Stimulated activated CD8-positive, alpha-beta memory T cell treated with anti-CD3 and anti-CD28 coated beads, Interleukin-15, amount 100 ng/mL, for 24 hours (primary cell): ENCODE data around the gene STK16.

ENCODE experiments used
- DNase-seq: peaks from one replicate; pipeline ENCODE4 v3.0.0-alpha.2; 2020; ENCODE audit warnings: low read depth

Gene STK16

DNA sequence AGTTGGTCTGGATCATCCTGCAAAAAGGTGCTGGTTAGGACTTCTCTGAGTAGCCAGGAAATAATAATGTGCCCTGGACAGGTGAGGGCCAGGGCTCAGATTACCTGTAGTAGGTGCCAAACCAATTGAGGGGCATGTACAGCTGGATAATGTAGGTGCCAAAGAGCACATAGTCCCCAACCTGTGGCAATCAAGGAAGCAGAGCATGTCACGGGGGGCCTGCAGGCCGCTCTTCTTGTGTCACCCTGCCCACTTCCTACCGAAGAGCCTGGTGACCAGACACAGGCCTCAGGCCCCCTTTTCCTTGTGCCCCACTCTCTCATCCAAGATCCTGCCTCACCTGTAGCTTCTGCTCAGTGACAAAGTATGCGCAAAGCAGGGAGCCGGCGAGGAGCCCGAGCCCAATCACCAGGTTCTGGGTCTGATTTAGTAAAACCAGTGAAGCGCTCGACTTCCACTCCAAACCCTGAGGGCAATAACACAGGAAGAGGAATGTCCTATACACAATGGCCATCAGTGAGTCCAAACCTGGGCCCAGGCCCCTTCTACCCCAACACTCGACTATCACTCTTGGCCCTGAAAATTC is 31.7 kb upstream of the STK16 start:
- DNase-seq = no peak

GRCh38 chr2:219214141-219214540 is 31.1 kb upstream of the STK16 start:
- DNase-seq = no peak

GRCh38 chr2:219214786-219215185 is 30.5 kb upstream of the STK16 start:
- no peak for DNase-seq

DNA sequence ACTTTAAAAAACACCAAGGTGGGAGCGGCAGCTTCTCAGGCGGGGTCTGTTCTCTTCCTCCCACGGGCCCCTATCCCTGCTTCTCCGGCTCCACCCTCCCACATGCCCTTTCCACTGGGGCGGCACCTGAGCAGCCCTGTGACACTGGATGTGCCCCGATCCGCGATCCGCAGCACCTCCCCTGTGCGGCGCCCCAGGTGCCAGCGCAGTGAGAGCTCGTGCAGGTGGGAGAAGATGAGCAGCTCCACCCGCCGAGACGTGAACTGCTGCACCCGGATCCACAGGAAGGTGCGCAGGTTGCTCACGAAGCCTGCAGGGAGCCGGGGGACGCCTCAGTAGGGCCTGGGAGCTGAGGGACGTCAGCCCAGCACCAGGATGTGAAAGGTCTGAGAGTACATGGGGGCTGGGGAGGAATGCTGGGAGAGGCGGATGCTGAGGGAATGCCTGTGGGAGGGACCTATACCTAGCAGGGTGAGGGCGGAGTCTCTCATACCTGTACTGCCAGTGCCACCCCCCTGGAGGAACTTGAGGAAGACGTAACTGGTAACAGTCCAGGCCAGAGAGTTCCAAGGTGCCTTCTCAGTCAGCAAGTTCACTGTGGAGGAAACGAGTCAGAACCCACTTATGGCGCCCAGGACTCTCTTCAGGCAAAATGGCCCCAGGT is 29.3 kb upstream of the STK16 start:
- DNase-seq = no peak

DNA sequence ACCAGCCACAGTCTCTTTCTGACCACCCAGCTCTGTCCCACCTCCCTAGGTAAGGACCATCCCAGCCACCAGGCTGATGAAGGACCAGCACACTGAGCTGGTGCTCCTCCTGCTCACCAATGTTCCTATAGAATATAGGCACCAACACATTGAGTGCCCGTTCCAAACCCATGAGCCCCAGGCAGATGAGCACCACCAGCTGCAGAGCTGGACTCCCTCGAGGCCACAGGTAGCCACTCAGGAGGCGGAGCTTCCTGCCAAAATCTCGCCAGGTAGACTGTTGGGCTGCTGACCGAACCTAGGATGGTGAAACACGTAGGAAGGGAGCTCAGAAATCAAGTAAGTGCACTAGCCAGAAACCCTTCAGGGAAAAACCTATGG is 28.8 kb upstream of the STK16 start:
- DNase-seq = no peak

DNA sequence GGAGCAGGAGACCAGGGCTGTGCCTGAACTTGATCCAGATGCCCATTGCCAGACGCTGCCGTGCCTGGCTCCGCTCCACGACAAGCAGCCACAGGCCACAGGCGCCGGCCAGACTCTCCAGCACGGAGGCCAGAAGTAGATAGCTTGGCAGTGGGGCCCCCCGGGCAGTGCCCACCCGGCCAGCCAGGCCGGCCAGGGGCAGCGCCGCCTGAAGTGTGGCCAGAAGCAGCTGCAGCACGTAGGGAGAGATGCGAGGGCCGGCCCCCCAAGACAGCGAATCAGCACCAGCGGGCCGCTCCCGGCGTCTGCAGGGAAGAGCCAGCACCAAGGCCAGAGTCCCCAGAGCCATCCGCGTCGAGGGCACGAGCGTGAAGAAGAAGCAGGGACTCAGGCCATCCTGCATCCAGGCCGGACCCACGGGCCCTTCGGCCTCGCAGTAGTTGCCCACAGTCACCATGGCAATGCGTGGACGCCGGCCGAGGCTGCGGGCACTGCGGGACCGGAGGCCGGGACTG is 27.0 kb upstream of the STK16 start:
- no peak for DNase-seq

- DNase-seq = peak; percentile 65
Measured at GRCh38 chr2:219218732-219219701, 26.3 kb upstream of the STK16 start, which contains the start of gene ABCB6. Gene ABCB6 (minus strand): TSS chr2:219218958. CDS start chr2:219218673, 285 bp downstream.

DNA sequence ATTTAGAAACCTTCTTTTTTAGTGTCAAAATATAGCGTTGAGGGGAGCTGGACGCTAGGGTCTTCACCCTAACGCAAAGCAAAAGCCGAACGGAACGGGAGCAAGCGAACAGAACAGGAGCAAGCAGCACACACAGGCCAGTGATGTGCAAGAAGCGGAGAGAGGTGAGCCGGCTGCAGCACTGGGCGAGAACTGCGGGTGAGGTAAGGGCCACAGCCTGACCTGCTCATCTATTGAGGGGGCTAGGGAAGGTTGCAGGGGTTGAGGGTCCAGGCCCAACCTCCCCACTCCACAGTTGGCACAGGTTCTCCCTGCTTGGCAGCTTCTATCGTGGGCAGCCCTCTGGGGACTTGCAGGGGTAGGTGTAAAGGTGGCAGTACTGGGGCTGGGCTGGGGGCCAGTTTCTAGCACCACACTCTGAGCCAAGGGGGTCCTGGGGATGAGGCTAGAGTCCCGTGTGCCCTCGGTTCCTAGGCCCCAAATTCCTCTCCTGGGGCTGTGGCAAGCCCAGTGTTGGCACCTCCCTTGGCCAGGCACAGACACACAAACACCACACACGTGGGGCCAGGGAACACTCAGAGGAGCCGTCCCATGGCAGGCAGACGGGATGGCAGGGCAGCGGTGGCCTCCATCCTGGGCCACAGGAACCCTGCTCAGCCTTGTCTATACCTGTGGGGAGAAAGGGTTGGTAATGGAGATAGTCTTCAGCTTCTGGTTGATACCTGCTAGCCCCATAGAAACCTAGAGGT is 25.3 kb upstream of the STK16 start:
- no peak for DNase-seq

DNA sequence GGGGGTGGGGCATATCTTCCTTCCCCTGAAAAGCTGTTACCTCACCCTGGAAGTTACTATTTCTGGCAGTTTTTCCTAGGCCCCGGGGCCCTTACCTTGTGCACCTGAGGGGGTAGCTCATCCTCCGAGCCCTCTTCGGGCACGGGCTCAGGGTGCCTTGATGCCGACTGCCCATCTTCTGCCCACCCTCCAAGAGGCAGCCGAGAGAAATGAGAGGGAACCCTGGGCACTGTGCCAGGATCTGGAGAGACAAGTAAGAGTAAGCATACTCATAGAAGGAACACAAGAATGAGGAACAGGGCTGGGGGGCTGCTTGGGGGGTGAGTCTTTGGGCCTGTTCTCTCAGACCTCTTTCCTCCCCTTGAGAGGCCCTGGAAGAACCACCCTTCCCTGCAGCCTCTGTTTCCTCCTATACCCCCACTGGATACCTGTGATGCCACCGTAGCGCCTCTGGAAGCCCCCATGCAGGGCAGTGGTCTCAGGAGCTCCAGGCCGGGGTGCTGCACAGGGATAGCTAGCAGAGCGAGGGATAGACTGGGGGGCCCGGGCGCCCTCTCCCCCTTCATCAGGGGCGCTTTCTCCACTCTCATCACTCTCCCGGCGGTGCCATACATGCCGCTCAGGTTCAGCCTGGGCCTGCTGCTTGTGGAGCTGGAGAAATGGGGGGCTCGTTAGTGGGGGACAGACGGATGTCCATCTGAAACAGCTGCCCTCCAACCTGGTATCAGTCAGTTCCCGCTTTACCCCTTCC is 24.5 kb upstream of the STK16 start:
- no peak for DNase-seq

GRCh38 chr2:219221957-219222518 is 23.2 kb upstream of the STK16 start:
- no peak for DNase-seq

GRCh38 chr2:219223831-219224610 is 21.3 kb upstream of the STK16 start:
- DNase-seq = no peak

DNA sequence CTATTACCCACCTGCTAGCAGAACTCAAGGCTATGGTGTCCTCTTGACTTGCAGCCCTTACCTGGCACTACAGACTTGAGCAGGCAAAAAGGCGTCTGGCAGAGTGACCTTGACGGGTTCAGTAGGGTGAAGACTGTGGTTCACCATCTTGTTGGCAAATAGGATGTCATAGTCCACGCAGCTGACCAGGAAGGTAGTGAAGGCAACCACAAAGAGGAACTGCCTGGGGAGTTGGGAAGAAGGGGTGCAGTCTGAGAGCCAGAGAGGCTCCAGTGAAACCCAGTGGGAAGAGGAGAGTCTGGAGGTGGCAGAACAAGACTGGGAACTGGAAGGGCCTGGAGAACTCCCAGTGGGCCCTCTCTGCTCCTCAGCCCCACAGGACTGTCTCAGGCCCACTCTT is 19.9 kb upstream of the STK16 start:
- no peak for DNase-seq

GRCh38 chr2:219228041-219228910 is 17.0 kb upstream of the STK16 start:
- no peak for DNase-seq

DNA sequence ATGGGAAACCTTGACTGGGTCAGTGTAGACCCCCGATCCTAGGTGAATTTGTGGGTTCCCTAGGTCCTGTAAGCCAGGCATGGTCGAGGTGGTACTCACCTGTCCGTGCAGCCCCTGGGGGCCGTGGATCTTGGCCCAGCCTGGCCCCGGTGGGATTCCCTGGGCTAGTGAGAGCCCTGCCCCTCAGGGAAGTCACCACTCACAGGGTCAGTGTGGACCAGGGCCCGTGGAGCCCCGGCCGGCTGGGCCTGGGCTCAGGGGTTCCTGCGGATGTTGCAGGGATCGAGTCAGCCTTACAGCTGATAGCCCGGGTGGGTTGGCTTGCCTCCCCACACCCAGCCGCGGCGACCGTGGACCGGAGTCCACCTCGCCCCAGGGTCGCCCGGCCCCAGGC is 16.4 kb upstream of the STK16 start:
- DNase-seq = no peak

DNA sequence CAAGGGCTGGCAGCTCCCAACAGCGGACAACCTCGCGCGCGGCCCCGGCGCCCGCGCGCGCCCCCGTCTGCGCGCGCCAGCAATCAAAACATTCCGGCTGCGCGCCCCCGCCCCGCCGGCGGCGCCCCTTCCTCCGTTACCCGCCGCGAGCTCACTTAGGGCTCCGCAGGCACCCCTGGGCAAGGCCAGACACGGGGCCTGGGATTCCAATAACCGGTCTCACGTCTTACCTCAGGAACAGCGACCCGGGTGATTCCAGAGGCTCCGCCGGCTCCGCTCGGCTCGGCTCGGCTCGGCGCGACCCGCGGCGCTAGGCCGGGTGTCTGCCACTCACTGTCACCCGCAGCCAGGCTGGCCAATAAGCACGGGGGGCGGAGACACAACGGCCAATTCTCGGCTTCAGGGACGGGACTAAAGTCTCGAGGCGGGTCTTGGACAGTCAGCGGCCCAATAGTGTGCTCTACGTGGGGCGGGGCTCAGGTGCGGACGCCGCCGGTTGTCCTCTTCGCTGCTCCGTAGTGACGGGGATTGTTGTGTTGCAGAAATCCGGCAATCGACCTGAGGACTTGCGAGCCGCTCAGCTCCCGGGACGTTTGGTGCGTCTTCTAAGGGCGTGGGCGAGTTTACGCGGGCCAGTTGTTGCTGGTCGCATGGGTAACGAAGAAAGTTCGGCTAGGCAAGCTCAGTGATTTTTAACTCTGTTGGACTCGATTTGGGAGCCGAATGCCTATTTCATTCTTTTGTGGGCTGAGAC is 15.8 kb upstream of the STK16 start, which contains the start of the genes ANKZF1 and ATG9A:
ANKZF1 (plus strand) TSS at position 502 of the 754 bp plus-strand sequence. CDS start 452 bp downstream, outside the sequence.
ATG9A (minus strand) TSS at position 332 of the 754 bp plus-strand sequence. CDS start 1,612 bp downstream, outside the sequence.
- peak; percentile 86 for DNase-seq

DNA sequence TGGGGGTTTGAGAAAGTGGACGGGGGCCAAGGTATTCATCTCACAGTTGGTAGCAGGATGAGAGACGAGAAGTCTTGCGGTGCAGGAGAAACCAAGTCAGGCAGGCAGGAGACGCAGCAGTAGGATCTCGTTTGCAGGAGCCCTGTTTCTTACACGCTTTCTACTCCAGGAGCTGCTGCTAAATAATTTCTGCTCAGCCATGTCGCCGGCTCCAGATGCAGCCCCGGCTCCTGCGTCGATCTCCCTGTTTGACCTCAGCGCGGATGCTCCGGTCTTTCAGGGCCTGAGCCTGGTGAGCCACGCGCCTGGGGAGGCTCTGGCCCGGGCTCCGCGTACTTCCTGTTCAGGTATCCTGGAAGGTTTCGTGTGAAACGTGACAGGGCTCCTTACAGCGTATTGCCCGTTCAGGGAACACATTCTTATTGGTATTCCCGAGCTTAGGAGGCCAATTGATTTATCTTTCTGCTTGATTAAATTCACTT is 15.2 kb upstream of the STK16 start:
- DNase-seq = no peak

DNA sequence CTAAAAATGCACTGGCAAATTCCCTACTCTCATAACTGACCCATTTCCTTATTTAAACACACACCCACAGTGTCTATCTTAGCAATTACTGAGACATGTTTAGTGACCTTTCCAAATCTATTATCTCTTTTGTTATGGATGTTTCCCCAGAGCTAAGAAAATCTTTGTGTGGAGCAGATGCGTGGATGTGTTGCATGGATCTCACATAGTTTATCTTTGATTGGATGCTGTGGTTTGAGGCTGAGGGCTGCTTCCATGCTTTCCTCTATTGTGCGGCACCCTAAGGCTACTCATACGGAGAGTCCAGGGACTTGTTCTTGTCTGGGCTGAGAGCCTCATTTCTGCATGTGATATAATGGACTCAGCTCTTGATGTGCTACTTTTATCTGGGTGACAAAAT is 10.9 kb upstream of the STK16 start:
- no peak for DNase-seq

DNA sequence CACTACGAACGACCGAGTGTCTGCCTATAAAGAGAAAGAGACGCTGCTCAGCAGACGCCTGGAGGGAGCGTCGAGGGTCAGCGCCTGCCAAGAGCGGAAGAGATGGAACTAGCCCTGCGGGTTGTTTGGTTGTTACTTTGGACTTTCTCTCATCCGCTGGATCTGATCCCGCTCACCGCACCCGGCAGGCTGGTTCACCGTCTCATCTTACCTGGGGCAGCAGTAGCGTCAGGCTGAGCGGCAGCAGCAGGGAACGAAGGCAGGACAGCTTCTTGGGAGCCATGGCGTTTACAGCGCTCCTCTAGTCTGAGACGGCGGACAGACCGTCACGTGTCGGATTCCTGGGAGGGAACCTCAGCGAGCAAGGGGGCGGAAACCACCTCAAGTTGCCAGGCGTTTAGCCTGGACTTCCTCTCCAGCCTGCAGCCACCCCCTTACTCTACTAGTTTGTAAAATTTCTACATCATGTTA is 2.0 kb upstream of the STK16 start:
- no peak for DNase-seq
